Measurements from ENCODE around the gene PSTK.

PSTK gene

GRCh38 chr10:122992031-122992585 lies 11.9 kb downstream of the PSTK start:
- DNase-seq (ENCODE audit: low spot score), result no peak

GRCh38 chr10:122993797-122994336 lies 13.7 kb downstream of the PSTK start:
- DNase-seq (ENCODE audit: low spot score), result no peak

GRCh38 chr10:122995936-122996335 lies 15.7 kb downstream of the PSTK start:
- no peak for DNase-seq (ENCODE audit: low spot score)

- no peak for DNase-seq (ENCODE audit: low spot score)
These were observed 17.7 kb downstream of the PSTK start for GRCh38 chr10:122997864-122998263.

- no peak for DNase-seq (ENCODE audit: low spot score)
These were observed 18.2 kb downstream of the PSTK start for GRCh38 chr10:122998360-122998917.

- DNase-seq (ENCODE audit: low spot score), result no peak
These were observed 18.7 kb downstream of the PSTK start for GRCh38 chr10:122998934-122999333.

- DNase-seq (ENCODE audit: low spot score), result no peak
These were observed 19.1 kb downstream of the PSTK start for GRCh38 chr10:122999347-122999746.

- no peak for DNase-seq (ENCODE audit: low spot score)
These were observed 20.0 kb downstream of the PSTK start for GRCh38 chr10:123000155-123000554.

GRCh38 chr10:123001370-123001769 lies 21.2 kb downstream of the PSTK start:
- DNase-seq (ENCODE audit: low spot score), result no peak

GRCh38 chr10:123004298-123004697 lies 24.1 kb downstream of the PSTK start:
- DNase-seq (ENCODE audit: low spot score), result no peak

- peak; percentile 64 for DNase-seq (ENCODE audit: low spot score)
These were observed 27.6 kb downstream of the PSTK start for GRCh38 chr10:123007558-123008354.

GRCh38 chr10:123008355-123009104 lies 28.3 kb downstream of the PSTK start, which contains the start of the genes ACADSB and IKZF5:
Gene ACADSB (plus strand): TSS chr10:123009006. CDS start chr10:123009030, 24 bp downstream.
Gene IKZF5 (minus strand): TSS chr10:123008795. CDS start chr10:122998625, 10,170 bp downstream.
- DNase-seq (ENCODE audit: low spot score), result peak; percentile 97

GRCh38 chr10:123009105-123009820 lies 29.1 kb downstream of the PSTK start:
- DNase-seq (ENCODE audit: low spot score), result peak; percentile 29

GRCh38 chr10:123011987-123012386 lies 31.8 kb downstream of the PSTK start:
- DNase-seq (ENCODE audit: low spot score), result no peak

- DNase-seq (ENCODE audit: low spot score), result peak; percentile 53
These were observed 33.5 kb downstream of the PSTK start for GRCh38 chr10:123013456-123014419.

- DNase-seq (ENCODE audit: low spot score), result no peak
These were observed 34.6 kb downstream of the PSTK start for GRCh38 chr10:123014772-123015171.

GRCh38 chr10:123016228-123016627 lies 36.0 kb downstream of the PSTK start:
- DNase-seq (ENCODE audit: low spot score), result no peak

GRCh38 chr10:123017421-123018165 lies 37.4 kb downstream of the PSTK start:
- no peak for DNase-seq (ENCODE audit: low spot score)

GRCh38 chr10:123018531-123018930 lies 38.3 kb downstream of the PSTK start:
- DNase-seq (ENCODE audit: low spot score), result no peak

GRCh38 chr10:123019264-123019663 lies 39.1 kb downstream of the PSTK start:
- no peak for DNase-seq (ENCODE audit: low spot score)

Measured in kidney tubule cell (primary cell).